Measurements from ENCODE around the gene PLEKHA6.
A peak's percentile ranks its signal among the peaks of the same experiment; 100 is the strongest.

PLEKHA6 gene

GRCh38 chr1:204383163-204383904, 23.6 kb upstream of the PLEKHA6 start:
- no peak for DNase-seq (ENCODE audit: low read depth in 2 of 2)

GRCh38 chr1:204382714-204383083, 23.0 kb upstream of the PLEKHA6 start:
- DNase-seq (ENCODE audit: low read depth in 2 of 2): no peak

- no peak for DNase-seq (ENCODE audit: low read depth in 2 of 2)
Observed at GRCh38 chr1:204380293-204380831, 20.6 kb upstream of the PLEKHA6 start.

GRCh38 chr1:204377800-204378668, 18.3 kb upstream of the PLEKHA6 start:
- DNase-seq (ENCODE audit: low read depth in 2 of 2): peak in 1 of 2 donors; percentile 33

- no peak for DNase-seq (ENCODE audit: low read depth in 2 of 2)
Observed at GRCh38 chr1:204376919-204377799, 17.4 kb upstream of the PLEKHA6 start.

- DNase-seq (ENCODE audit: low read depth in 2 of 2): no peak
Observed at GRCh38 chr1:204376465-204376864, 16.7 kb upstream of the PLEKHA6 start.

GRCh38 chr1:204373911-204374310, 14.2 kb upstream of the PLEKHA6 start:
- DNase-seq (ENCODE audit: low read depth in 2 of 2): no peak

- DNase-seq (ENCODE audit: low read depth in 2 of 2): no peak
Observed at GRCh38 chr1:204370176-204370575, 10.4 kb upstream of the PLEKHA6 start.

GRCh38 chr1:204368996-204369726, 9.4 kb upstream of the PLEKHA6 start:
- DNase-seq (ENCODE audit: low read depth in 2 of 2): no peak

GRCh38 chr1:204367956-204368355, 8.2 kb upstream of the PLEKHA6 start:
- no peak for DNase-seq (ENCODE audit: low read depth in 2 of 2)

- no peak for DNase-seq (ENCODE audit: low read depth in 2 of 2)
Observed at GRCh38 chr1:204367193-204367858, 7.6 kb upstream of the PLEKHA6 start.

GRCh38 chr1:204366759-204367158, 7.0 kb upstream of the PLEKHA6 start:
- DNase-seq (ENCODE audit: low read depth in 2 of 2): no peak

GRCh38 chr1:204363335-204364114, 3.8 kb upstream of the PLEKHA6 start:
- DNase-seq (ENCODE audit: low read depth in 2 of 2): peak; percentile 58 to 65

GRCh38 chr1:204362984-204363334, 3.2 kb upstream of the PLEKHA6 start:
- no peak for DNase-seq (ENCODE audit: low read depth in 2 of 2)

GRCh38 chr1:204361781-204362180, 2.1 kb upstream of the PLEKHA6 start:
- no peak for DNase-seq (ENCODE audit: low read depth in 2 of 2)

GRCh38 chr1:204361341-204361771, 1.6 kb upstream of the PLEKHA6 start:
- DNase-seq (ENCODE audit: low read depth in 2 of 2): no peak

GRCh38 chr1:204360314-204360713, 585 bp upstream of the PLEKHA6 start:
- DNase-seq (ENCODE audit: low read depth in 2 of 2): no peak

- no peak for DNase-seq (ENCODE audit: low read depth in 2 of 2)
Observed at GRCh38 chr1:204359131-204359473, 627 bp downstream of the PLEKHA6 start.

- DNase-seq (ENCODE audit: low read depth in 2 of 2): no peak
Observed at GRCh38 chr1:204358605-204359004, 1.1 kb downstream of the PLEKHA6 start.

All from activated CD4-positive, alpha-beta T cell treated with anti-CD3 and anti-CD28 coated beads for 24 hours (primary cell).